Activated CD8-positive, alpha-beta T cell treated with anti-CD3 and anti-CD28 coated beads for 36 hours (primary cell): ENCODE measurements around the gene TELO2. TPM values are rescaled to one million over a fixed set of nuclear protein-coding genes. Genes with fewer than 3 reads are reported as not detected.
"Not testable (repeated sequence)": the region's sequence is repeated elsewhere in the genome, so short reads cannot be mapped to it uniquely, and the experiment has no call there.

ENCODE experiments used
- ATAC-seq: fragments of 200-7000 bp; cut with Tn5 transposase; one replicate; pipeline ENCODE4 v1.10.0; 2021; ENCODE audit warnings: mild to moderate bottlenecking, moderate library complexity
- CTCF ChIA-PET: fragments of 350-600 bp; sonication (Branson Sonifier 250); formaldehyde crosslinking; loops from one replicate; lab custom pipeline; 2021; ENCODE audit warnings: antibody characterized with exemption; lab: Charles Lee
- POLR2A ChIA-PET: fragments of 350-600 bp; sonication (Branson Sonifier 250); formaldehyde crosslinking; loops from one replicate; lab custom pipeline; 2021; ENCODE audit warnings: antibody characterized with exemption; lab: Charles Lee
- DNase-seq: peaks from one replicate; pipeline ENCODE4 v3.0.0-alpha.2; 2020
- H3K27ac Mint-ChIP-seq: one replicate; pipeline ENCODE4 v1.8.0; 2021; ENCODE audit warnings: mild to moderate bottlenecking, mixed read lengths
- H3K27me3 Mint-ChIP-seq: one replicate; pipeline ENCODE4 v1.8.0; 2021; ENCODE audit warnings: mixed read lengths
- H3K36me3 Mint-ChIP-seq: one replicate; pipeline ENCODE4 v1.8.0; 2021; ENCODE audit warnings: low read depth, mixed read lengths
- H3K4me1 Mint-ChIP-seq: one replicate; pipeline ENCODE4 v1.8.0; 2021; ENCODE audit warnings: low read depth, mixed read lengths
- H3K4me3 Mint-ChIP-seq: one replicate; pipeline ENCODE4 v1.8.0; 2021; ENCODE audit warnings: mild to moderate bottlenecking, moderate library complexity, mixed read lengths
- H3K9me3 Mint-ChIP-seq: one replicate; pipeline ENCODE4 v1.8.0; 2021; ENCODE audit warnings: mixed read lengths
- CTCF ChIP-seq: fragments of 200-600 bp; IDR thresholded peaks from one replicate; pipeline ENCODE4 v1.8.0; 2022; ENCODE audit warnings: antibody characterized with exemption, mild to moderate bottlenecking
- intact Hi-C: fragments of 100-400 bp; cut with micrococcal nuclease; formaldehyde crosslinking; loops from one replicate; pipeline ENCODE4 v1.10.0; 2022
- total RNA-seq, 2 experiments: library from RNA; stranded (reverse); gene quantifications; one replicate each; pipeline ENCODE4 v1.2.3, GENCODE V29; 2021

The TELO2 gene
- total RNA-seq, 2 experiments from 2014 or later: 59.1 to 62.1 TPM

- H3K4me3 Mint-ChIP-seq: no peak overlapping the region
- ChIA-PET CTCF (no interaction called here), POLR2A (no interaction called here)
- H3K36me3 Mint-ChIP-seq: peaks cover 2% of the 10 kb centered on the region
- H3K4me1 Mint-ChIP-seq: peaks cover 20% of the 10 kb centered on the region
- DNase-seq: no peak
- H3K27me3 Mint-ChIP-seq: no peaks in the 10 kb centered on the region
- no peak for ATAC-seq
- intact Hi-C loops: no loop called here
- no peaks in the 10 kb centered on the region for H3K9me3 Mint-ChIP-seq
- no peak overlapping the region for H3K27ac Mint-ChIP-seq
- no peak for TF ChIP-seq CTCF
Observed at GRCh38 chr16:1466968-1467521, 26.1 kb upstream of the TELO2 start.

- intact Hi-C loops: no loop called here
- Mint-ChIP-seq H3K27me3 (no peaks in the 10 kb centered on the region), H3K9me3 (no peaks in the 10 kb centered on the region), H3K4me3 (no peak overlapping the region), H3K36me3 (peaks cover 2% of the 10 kb centered on the region), H3K4me1 (peaks cover 29% of the 10 kb centered on the region), H3K27ac (no peak overlapping the region)
- no peak for DNase-seq
- TF ChIP-seq CTCF: no peak
- no peak for ATAC-seq
- CTCF ChIA-PET: no interaction called here
- POLR2A ChIA-PET: interaction anchor here (0.6 kb wide), 1 partner anchor 589 kb away, joined by 3 read pairs; no protein-coding TSS in a partner anchor
Observed at GRCh38 chr16:1468426-1468810, 24.7 kb upstream of the TELO2 start.

- H3K27me3 Mint-ChIP-seq, H3K9me3 Mint-ChIP-seq, H3K36me3 Mint-ChIP-seq, H3K4me3 Mint-ChIP-seq, DNase-seq, H3K27ac Mint-ChIP-seq, POLR2A ChIA-PET, CTCF ChIA-PET, ATAC-seq, intact Hi-C loops: not testable (repeated sequence)
- H3K4me1 Mint-ChIP-seq: peaks cover 32% of the 10 kb centered on the region
Observed at GRCh38 chr16:1469141-1469540, 24.0 kb upstream of the TELO2 start.

DNA sequence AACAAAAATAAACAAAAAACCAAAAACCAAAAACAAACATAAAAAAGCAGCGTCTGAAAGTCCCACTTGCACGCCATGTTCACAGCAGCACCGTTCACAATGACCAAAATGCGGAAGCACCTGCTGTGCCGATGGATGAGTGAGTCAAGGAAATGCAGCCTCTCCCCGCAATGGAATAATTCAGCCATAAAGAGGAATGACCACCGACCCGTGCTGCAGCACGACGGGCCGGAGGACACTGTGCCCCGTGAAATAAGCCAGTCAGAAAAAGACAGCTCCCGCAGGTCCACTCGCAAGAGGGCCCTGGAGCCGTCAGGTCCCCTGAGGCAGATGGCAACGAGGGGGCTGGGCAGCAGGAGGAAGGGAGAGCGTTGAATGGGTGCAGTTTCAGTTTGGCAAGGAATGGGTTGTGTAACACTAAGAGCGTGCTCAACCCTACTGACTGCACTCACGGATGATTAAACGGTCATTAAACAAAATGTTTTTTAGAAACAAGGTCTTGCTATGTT lies 23.4 kb upstream of the TELO2 start:
- Mint-ChIP-seq H3K4me3 (no peak overlapping the region), H3K4me1 (peaks cover 33% of the 10 kb centered on the region), H3K27ac (peak overlapping the region; percentile 39), H3K9me3 (no peaks in the 10 kb centered on the region), H3K36me3 (peaks cover 2% of the 10 kb centered on the region), H3K27me3 (no peaks in the 10 kb centered on the region)
- TF ChIP-seq CTCF: no peak
- ATAC-seq: no peak
- intact Hi-C loops: no loop called here
- ChIA-PET POLR2A (interaction anchor here (0.7 to 1.3 kb wide), 2 partner anchors 11 to 131 kb away, joined by 3 to 4 read pairs; no protein-coding TSS in a partner anchor), CTCF (no interaction called here)
- no peak for DNase-seq

DNA sequence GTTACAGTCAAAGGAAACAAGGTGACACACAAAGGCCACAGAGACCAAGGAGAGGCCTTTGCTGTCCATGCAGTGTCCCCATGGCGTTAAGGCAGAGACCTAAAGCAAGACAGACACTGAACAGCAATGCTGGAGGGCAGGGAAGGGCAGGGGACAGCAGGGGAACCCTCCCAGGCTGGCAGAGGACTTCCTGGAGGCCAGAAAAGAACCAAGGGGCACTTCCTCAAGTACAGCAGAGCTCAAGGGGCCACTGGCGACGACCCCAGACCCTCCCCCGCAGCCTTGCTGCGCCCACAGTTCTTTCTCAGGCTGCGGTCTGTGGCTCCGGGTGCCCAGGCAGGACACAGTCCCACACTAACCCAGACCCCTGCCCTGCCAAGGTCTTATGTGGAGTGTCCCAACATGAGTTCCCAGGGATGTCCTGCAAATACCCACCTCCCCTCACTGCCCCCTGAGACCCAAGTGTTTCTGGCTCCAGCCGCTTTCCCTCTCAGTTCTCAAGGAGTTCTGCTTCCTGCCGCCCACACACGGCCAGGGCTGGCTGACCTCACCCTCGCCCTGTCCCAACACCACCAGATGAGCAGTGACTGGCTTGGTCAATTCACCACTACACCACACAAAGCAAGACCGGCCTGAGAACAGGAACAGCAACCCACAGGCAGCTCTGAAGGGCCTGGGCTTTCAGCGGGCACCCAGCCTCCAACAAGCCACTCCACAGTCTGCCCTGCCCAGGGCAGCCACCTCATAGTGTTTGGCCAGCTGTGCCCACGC lies 22.5 kb upstream of the TELO2 start:
- Mint-ChIP-seq H3K9me3 (no peaks in the 10 kb centered on the region), H3K27me3 (no peaks in the 10 kb centered on the region), H3K27ac (peak overlapping the region; percentile 10), H3K4me3 (no peak overlapping the region), H3K4me1 (peaks cover 35% of the 10 kb centered on the region), H3K36me3 (peaks cover 2% of the 10 kb centered on the region)
- DNase-seq (no peak), ATAC-seq (no peak)
- POLR2A ChIA-PET: interaction anchor here (1.3 to 1.9 kb wide), 2 partner anchors 10 to 50 kb away, joined by 4 to 5 read pairs; partner anchors contain the start of gene UQCC4
- intact Hi-C loops: no loop called here
- CTCF ChIA-PET: interaction anchor here (1.4 kb wide), 1 partner anchor 235 kb away, joined by 3 read pairs; the partner anchor contains the start of gene MAPK8IP3
- no peak for TF ChIP-seq CTCF
